SK-N-MC (cell line): ENCODE measurements around the gene KCTD1.

Source experiments
- EZH2 ChIP-seq: fragments of 200-600 bp; sonication (generic); IDR thresholded peaks from one replicate; pipeline ENCODE4 v1.6.1; 2017; ENCODE audit warnings: antibody characterized with exemption
- FOXP2 ChIP-seq: optimal IDR thresholded peaks from 2 replicates; pipeline ENCODE3; 2011; ENCODE audit warnings: mild to moderate bottlenecking, moderate library complexity; ENCODE audit not compliant: insufficient read depth; ENCODE audit errors: extremely low read length, control extremely low read depth
- POLR2AphosphoS5 ChIP-seq: IDR thresholded peaks from 2 replicates; pipeline ENCODE4 v1.6.1; 2012; ENCODE audit warnings: mild to moderate bottlenecking, low read depth, low read length, borderline replicate concordance

- no peak for TF ChIP-seq POLR2AphosphoS5
- TF ChIP-seq EZH2, result no peak
- no peak for TF ChIP-seq FOXP2
These were observed 90.6 kb downstream of the KCTD1 start for GRCh38 chr18:26457611-26458353.
